A549 (cell line): Measurements from ENCODE around the gene NFILZ. TPM values are rescaled to one million over a fixed set of nuclear protein-coding genes. Genes with fewer than 3 reads are reported as not detected.
A peak's percentile ranks its signal among the peaks of the same experiment; 100 is the strongest.

Source experiments
- ATAC-seq, 2 experiments: fragments of 200-7000 bp in 1 of 2; fragments of >200 bp in 1 of 2; cut with Nextera tagmentation in 1 of 2; cut with Tn5 transposase in 1 of 2; 3 replicates each; pipeline versions ENCODE4 v1.8.0 to v1.9.1; 2018 to 2020; ENCODE audit warnings: mild to moderate bottlenecking in 1 of 2, moderate library complexity in 1 of 2
- CTCF ChIA-PET: fragments of 300-600 bp; sonication (Branson Sonifier 250); formaldehyde crosslinking; extraction: SDS; loops from one replicate; lab custom pipeline; 2021; ENCODE audit warnings: antibody characterized with exemption, inconsistent platforms; lab: Yijun Ruan, JAX
- POLR2A ChIA-PET: fragments of 350-600 bp; formaldehyde crosslinking; extraction: SDS; loops from one replicate; lab custom pipeline; 2021; ENCODE audit warnings: antibody characterized with exemption, inconsistent platforms; lab: Yijun Ruan, JAX
- DNase-seq, 2 experiments: peaks; one replicate each; pipeline versions ENCODE4 v3.0.0 to v3.0.0-alpha.2; 2011 to 2016; ENCODE audit warnings: low read depth in 1 of 2, low spot score in 1 of 2
- FAIRE-seq: peaks from 2 replicates; lab custom pipeline; 2011; peaks lifted over from hg19 to GRCh38; lab: Jason Lieb, UNC
- H3K27ac ChIP-seq, 2 experiments: fragments of >200 bp; sonication (Bioruptor Twin); formaldehyde crosslinking; 3 replicates each; pipeline ENCODE4 v1.5.1; 2016 to 2017
- H3K4me1 ChIP-seq: fragments of >200 bp; sonication (Bioruptor Twin); formaldehyde crosslinking; 3 replicates; pipeline ENCODE4 v1.6.1; 2016
- H3K4me2 ChIP-seq: fragments of >200 bp; sonication (Bioruptor Twin); formaldehyde crosslinking; 3 replicates; pipeline ENCODE4 v1.6.1; 2016
- H3K4me3 ChIP-seq: fragments of >200 bp; sonication (Bioruptor Twin); formaldehyde crosslinking; 3 replicates; pipeline ENCODE4 v1.5.1; 2016
- H3K9me3 ChIP-seq: fragments of >200 bp; sonication (Bioruptor Twin); formaldehyde crosslinking; 3 replicates; pipeline ENCODE4 v1.6.1; 2016
- BCL3 ChIP-seq: fragments of >200 bp; sonication (Bioruptor Twin); formaldehyde crosslinking; IDR thresholded peaks from 3 replicates; pipeline ENCODE4 v1.6.1; 2016
- CBX2 ChIP-seq: fragments of 200-600 bp; sonication (generic); IDR thresholded peaks from 2 replicates; pipeline ENCODE4 v1.6.1; 2016; ENCODE audit warnings: low read depth, mild to moderate bottlenecking, borderline replicate concordance
- CEBPB ChIP-seq, 2 experiments: fragments of >200 bp in 1 of 2; sonication (Bioruptor Twin) in 1 of 2; formaldehyde crosslinking in 1 of 2; IDR thresholded peaks; 2 replicates each; pipeline ENCODE4 v1.6.1; 2012 to 2016
- CHD2 ChIP-seq: fragments of 150-350 bp; IDR thresholded peaks from 2 replicates; pipeline ENCODE4 v1.6.1; 2014; ENCODE audit warnings: low read length; ENCODE audit not compliant: partially characterized antibody
- EHMT2 ChIP-seq: fragments of 200-600 bp; sonication (generic); IDR thresholded peaks from 2 replicates; pipeline ENCODE4 v1.6.1; 2016; ENCODE audit warnings: antibody characterized with exemption, low read depth, mild to moderate bottlenecking, moderate library complexity
- EP300 ChIP-seq, 2 experiments: fragments of >200 bp; sonication (Bioruptor Twin); formaldehyde crosslinking; IDR thresholded peaks; 2 replicates in 1 of 2; 3 replicates in 1 of 2; pipeline ENCODE4 v1.6.1; 2016 to 2017
- FOSB ChIP-seq: fragments of 250-450 bp; sonication (Bioruptor Pico); IDR thresholded peaks from 2 replicates; pipeline ENCODE4 v1.5.0; 2020; ENCODE audit warnings: mild to moderate bottlenecking, moderate library complexity
- FOSL2 ChIP-seq, 2 experiments: fragments of 450-650 bp in 1 of 2; fragments of >200 bp in 1 of 2; sonication (Bioruptor Twin) in 1 of 2; formaldehyde crosslinking; IDR thresholded peaks; 2 replicates each; pipeline versions ENCODE4 v1.5.0 to v1.6.1; 2016 to 2020; ENCODE audit warnings: mild to moderate bottlenecking in 1 of 2, moderate library complexity in 1 of 2
- GATA3 ChIP-seq: IDR thresholded peaks from 2 replicates; pipeline ENCODE4 v1.6.1; 2012; ENCODE audit warnings: borderline replicate concordance
- HES2 ChIP-seq: fragments of >200 bp; sonication (Bioruptor Twin); formaldehyde crosslinking; IDR thresholded peaks from 2 replicates; pipeline ENCODE4 v1.6.1; 2016
- HOXA7 ChIP-seq: fragments of 250-450 bp; sonication (Bioruptor Pico); IDR thresholded peaks from 2 replicates; pipeline ENCODE4 v1.5.0; 2020; ENCODE audit warnings: mild to moderate bottlenecking, moderate library complexity
- HOXB13 ChIP-seq: fragments of 250-450 bp; sonication (Bioruptor Pico); IDR thresholded peaks from 2 replicates; pipeline ENCODE4 v1.5.0; 2020; ENCODE audit warnings: low read depth, mild to moderate bottlenecking, moderate library complexity
- HOXB5 ChIP-seq: fragments of 250-450 bp; sonication (Bioruptor Pico); IDR thresholded peaks from 2 replicates; pipeline ENCODE4 v1.5.0; 2020; ENCODE audit warnings: mild to moderate bottlenecking, moderate library complexity
- JUN ChIP-seq, 2 experiments: fragments of >200 bp; sonication (Bioruptor Twin); formaldehyde crosslinking; IDR thresholded peaks; 2 replicates in 1 of 2; 3 replicates in 1 of 2; pipeline ENCODE4 v1.6.1; 2016 to 2017
- JUNB ChIP-seq: fragments of >200 bp; sonication (Bioruptor Twin); formaldehyde crosslinking; IDR thresholded peaks from 2 replicates; pipeline ENCODE4 v1.6.1; 2016
- KDM1A ChIP-seq: fragments of 200-600 bp; sonication (generic); IDR thresholded peaks from 2 replicates; pipeline ENCODE4 v1.6.1; 2016; ENCODE audit warnings: low read depth, mild to moderate bottlenecking
- MAFK ChIP-seq: fragments of 450-650 bp; IDR thresholded peaks from 2 replicates; pipeline ENCODE4 v1.6.1; 2014; ENCODE audit not compliant: partially characterized antibody
- MAZ ChIP-seq: fragments of 150-350 bp; IDR thresholded peaks from 2 replicates; pipeline ENCODE4 v1.6.1; 2014; ENCODE audit warnings: antibody characterized with exemption, low read depth, low read length, borderline replicate concordance
- MYC ChIP-seq: IDR thresholded peaks from 2 replicates; pipeline ENCODE4 v1.6.1; 2012; ENCODE audit warnings: mild to moderate bottlenecking, inconsistent platforms, low read length, improper control_type of control experiment, borderline replicate concordance
- PBX3 ChIP-seq: IDR thresholded peaks from 2 replicates; pipeline ENCODE4 v1.6.1; 2012
- POLR2A ChIP-seq: IDR thresholded peaks from 2 replicates; pipeline ENCODE4 v1.6.1; 2012; ENCODE audit warnings: mild to moderate bottlenecking, low read length
- RNF2 ChIP-seq: fragments of 200-600 bp; sonication (generic); IDR thresholded peaks from 2 replicates; pipeline ENCODE4 v1.6.1; 2016; ENCODE audit warnings: low read depth, mild to moderate bottlenecking, antibody characterized with exemption, moderate library complexity, borderline replicate concordance
- SREBF2 ChIP-seq: fragments of 450-650 bp; IDR thresholded peaks from 2 replicates; pipeline ENCODE4 v1.6.1; 2014; ENCODE audit warnings: mild to moderate bottlenecking, moderate library complexity
- TP53 ChIP-seq: fragments of 250-450 bp; sonication (Bioruptor Pico); IDR thresholded peaks from 2 replicates; pipeline ENCODE4 v1.5.0; 2021; ENCODE audit warnings: mild to moderate bottlenecking, moderate library complexity
- ZFP36 ChIP-seq: fragments of 450-650 bp; IDR thresholded peaks from 2 replicates; pipeline ENCODE4 v1.6.1; 2014; ENCODE audit warnings: borderline replicate concordance; ENCODE audit not compliant: partially characterized antibody
- ZSCAN20 ChIP-seq: fragments of 250-450 bp; sonication (Bioruptor Pico); IDR thresholded peaks from 2 replicates; pipeline ENCODE4 v1.8.0; 2022; ENCODE audit warnings: mild to moderate bottlenecking, moderate library complexity
- WGBS: methylation state at CpG from one replicate; pipeline ENCODE4 v1.1.6; 2017; ENCODE audit errors: missing lambda C conversion rate; 5-methylcytosine and 5-hydroxymethylcytosine counted together
- polyA plus RNA-seq, 4 experiments: library from polyadenylated mRNA; depleted of rRNA in 3 of 4; stranded (reverse); fragments of >200 nt; fragmentation: RNase III in 1 of 4; extraction: RNeasy Plus Mini Kit Qiagen cat#74134 plus additional on column Dnase treatment in 1 of 4; gene quantifications; 2 replicates in 3 of 4; 3 replicates in 1 of 4; pipeline ENCODE4 v1.2.3, GENCODE V29; 2011 to 2017
- TF ChIP-seq, protein P1 (sequence below): fragments of 250-450 bp; sonication (Bioruptor Pico); IDR thresholded peaks from 2 replicates; pipeline ENCODE4 v1.5.0; 2020; ENCODE audit warnings: low read depth, mild to moderate bottlenecking, moderate library complexity
- TF ChIP-seq, protein P2 (sequence below): fragments of 150-350 bp; IDR thresholded peaks from 2 replicates; pipeline ENCODE4 v1.6.1; 2014; ENCODE audit warnings: low read depth, mild to moderate bottlenecking, low read length

Gene NFILZ
- polyA plus RNA-seq, 2 of the 4 experiments (the other 2 are of a cell fraction) = not detected

DNA sequence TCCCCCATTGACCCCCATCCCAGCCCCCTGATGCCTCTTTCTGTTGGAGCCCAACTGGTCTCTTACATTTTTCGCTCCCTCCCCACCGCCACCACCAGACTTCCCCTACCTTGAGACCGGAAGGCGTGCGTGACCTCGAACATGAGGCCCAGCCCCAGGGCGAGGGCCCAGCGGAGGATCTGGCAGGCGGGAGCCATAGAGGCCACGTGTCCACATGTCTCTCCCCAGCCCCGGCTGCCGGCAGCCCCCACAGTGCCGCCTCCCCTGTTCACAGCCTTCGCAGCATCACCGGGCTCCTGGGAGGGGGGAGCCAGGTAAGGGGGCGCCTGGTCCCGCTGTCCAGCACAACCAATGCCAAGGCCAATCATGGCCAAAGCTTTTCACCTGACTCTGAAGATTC is 24.9 kb upstream of the NFILZ start:
- WGBS = 97% methylated on average over 13 of the region's 17 CpGs
- DNase-seq (no peak), FAIRE-seq (no peak), ATAC-seq (no peak)
- Histone ChIP-seq H3K4me3 (no peak overlapping the region), H3K9me3 (peaks cover 16% of the 10 kb centered on the region), H3K4me2 (no peak overlapping the region), H3K4me1 (peaks cover 25% of the 10 kb centered on the region), H3K27ac (0 out of 6 replicates have a peak overlapping the region, but pooled peaks of 1 of the 2 experiments have one; percentile 16)
- TF ChIP-seq BCL3 (no peak), CHD2 (no peak), JUNB (no peak), MAFK (no peak), FOSL2 (IDR thresholded peaks at IDR 0.05) (no peak), FOSL2 (CRISPR knock-in tag; IDR thresholded peaks at IDR 0.05) (no peak), HOXB5 (CRISPR knock-in tag) (no peak), MAZ (no peak), HOXB13 (CRISPR knock-in tag) (no peak), CEBPB (IDR thresholded peaks at IDR 0.05) (no peak)
- TF ChIP-seq, protein P1, sequence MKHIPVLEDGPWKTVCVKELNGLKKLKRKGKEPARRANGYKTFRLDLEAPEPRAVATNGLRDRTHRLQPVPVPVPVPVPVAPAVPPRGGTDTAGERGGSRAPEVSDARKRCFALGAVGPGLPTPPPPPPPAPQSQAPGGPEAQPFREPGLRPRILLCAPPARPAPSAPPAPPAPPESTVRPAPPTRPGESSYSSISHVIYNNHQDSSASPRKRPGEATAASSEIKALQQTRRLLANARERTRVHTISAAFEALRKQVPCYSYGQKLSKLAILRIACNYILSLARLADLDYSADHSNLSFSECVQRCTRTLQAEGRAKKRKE (CRISPR knock-in tag) = no peak
- POLR2A ChIA-PET = no interaction called here
- CTCF ChIA-PET = interaction anchor here (0.8 to 1.3 kb wide), 4 partner anchors 11 to 89 kb away, joined by 3 to 5 read pairs (median 4); no protein-coding TSS in a partner anchor

DNA sequence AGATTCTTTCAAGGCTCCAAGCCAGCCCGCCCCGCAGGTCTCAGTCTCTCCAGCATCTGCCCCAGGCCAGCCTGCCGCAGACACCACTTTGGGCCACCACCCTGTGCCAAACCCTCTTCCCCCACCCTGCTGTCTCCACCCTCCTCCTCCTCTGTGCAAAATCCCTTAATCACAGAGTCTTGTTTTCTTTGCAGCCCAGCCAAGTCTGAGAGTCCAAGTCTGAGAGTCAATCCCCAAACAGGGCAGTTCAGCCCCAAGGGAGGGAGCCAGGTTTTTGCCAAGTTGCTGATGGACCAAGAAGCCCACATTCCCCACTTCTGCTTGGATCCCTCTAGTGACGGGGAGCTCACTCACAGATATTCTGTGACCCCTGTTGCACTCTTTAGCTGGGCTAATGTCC is 23.0 kb upstream of the NFILZ start:
- peaks cover 39% of the 10 kb centered on the region for H3K4me1 ChIP-seq
- WGBS = 52% methylated on average over 4 of the region's 4 CpGs
- no peak overlapping the region for H3K4me3 ChIP-seq
- peak overlapping the region; percentile 76 for H3K4me2 ChIP-seq
- FAIRE-seq = no peak
- CTCF ChIA-PET = interaction anchor here (0.6 to 2.0 kb wide), 3 partner anchors 9 to 78 kb away, joined by 3 to 6 read pairs (median 4); no protein-coding TSS in a partner anchor
- no peak for ATAC-seq
- no peak for DNase-seq
- H3K27ac ChIP-seq = peak overlapping the region; percentile 54 to 99; a peak in 5 of 6 replicates
- TF ChIP-seq ZFP36 = peak; percentile 62
- no peak for TF ChIP-seq HES2
- TF ChIP-seq, protein P1 (CRISPR knock-in tag) = no peak
- TF ChIP-seq EHMT2 = no peak
- TF ChIP-seq CBX2 = no peak
- no peak for TF ChIP-seq KDM1A
- TF ChIP-seq ZSCAN20 = no peak
- TF ChIP-seq RNF2 = no peak
- 0 out of 5 replicates have a peak, but pooled peaks of 1 of the 2 experiments have one; percentile 36 for TF ChIP-seq JUN (IDR thresholded peaks at IDR 0.05)
- TF ChIP-seq SREBF2 = no peak
- TF ChIP-seq FOSB = no peak
- TF ChIP-seq TP53 (CRISPR knock-in tag) = no peak
- POLR2A ChIA-PET = no interaction called here
- H3K9me3 ChIP-seq = peaks cover 16% of the 10 kb centered on the region

GRCh38 chr19:8608941-8609278 is 21.5 kb upstream of the NFILZ start:
- WGBS = 31% methylated on average over 5 of the region's 5 CpGs
- ATAC-seq (peak; percentile 9 to 43; a peak in 4 of 6 replicates), FAIRE-seq (no peak), DNase-seq (no peak)
- Histone ChIP-seq H3K9me3 (peaks cover 16% of the 10 kb centered on the region), H3K4me2 (peak overlapping the region; percentile 76), H3K4me1 (peaks cover 45% of the 10 kb centered on the region), H3K27ac (peak overlapping the region; percentile 98 to 99), H3K4me3 (peak overlapping the region; percentile 58)
- ChIA-PET CTCF (interaction anchor here (0.9 kb wide), 2 partner anchors 18 to 29 kb away, joined by 3 to 5 read pairs; no protein-coding TSS in a partner anchor), POLR2A (no interaction called here)
- TF ChIP-seq POLR2A (peak; percentile 26; the same call in 1 of the 2 replicates), PBX3 (no peak), MYC (no peak), GATA3 (0 out of 2 replicates have a peak, but pooled peaks have one; percentile 4), BCL3 (no peak), HOXA7 (CRISPR knock-in tag) (0 out of 2 replicates have a peak, but pooled peaks have one; percentile 32), EP300 (IDR thresholded peaks at IDR 0.05) (no peak)
- TF ChIP-seq, protein P2, sequence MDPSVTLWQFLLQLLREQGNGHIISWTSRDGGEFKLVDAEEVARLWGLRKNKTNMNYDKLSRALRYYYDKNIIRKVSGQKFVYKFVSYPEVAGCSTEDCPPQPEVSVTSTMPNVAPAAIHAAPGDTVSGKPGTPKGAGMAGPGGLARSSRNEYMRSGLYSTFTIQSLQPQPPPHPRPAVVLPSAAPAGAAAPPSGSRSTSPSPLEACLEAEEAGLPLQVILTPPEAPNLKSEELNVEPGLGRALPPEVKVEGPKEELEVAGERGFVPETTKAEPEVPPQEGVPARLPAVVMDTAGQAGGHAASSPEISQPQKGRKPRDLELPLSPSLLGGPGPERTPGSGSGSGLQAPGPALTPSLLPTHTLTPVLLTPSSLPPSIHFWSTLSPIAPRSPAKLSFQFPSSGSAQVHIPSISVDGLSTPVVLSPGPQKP = no peak
